T-helper 2 cell (primary cell): Measurements from ENCODE around the gene PSMD4.
A peak's percentile ranks its signal among the peaks of the same experiment; 100 is the strongest.
"Not testable (repeated sequence)": the region's sequence is repeated elsewhere in the genome, so short reads cannot be mapped to it uniquely, and the experiment has no call there.

ENCODE experiments used
- DNase-seq, 5 experiments: peaks; one replicate each; pipeline versions ENCODE4 v3.0.0 to v3.0.0-alpha.2; 2012 to 2022

The PSMD4 gene

DNA sequence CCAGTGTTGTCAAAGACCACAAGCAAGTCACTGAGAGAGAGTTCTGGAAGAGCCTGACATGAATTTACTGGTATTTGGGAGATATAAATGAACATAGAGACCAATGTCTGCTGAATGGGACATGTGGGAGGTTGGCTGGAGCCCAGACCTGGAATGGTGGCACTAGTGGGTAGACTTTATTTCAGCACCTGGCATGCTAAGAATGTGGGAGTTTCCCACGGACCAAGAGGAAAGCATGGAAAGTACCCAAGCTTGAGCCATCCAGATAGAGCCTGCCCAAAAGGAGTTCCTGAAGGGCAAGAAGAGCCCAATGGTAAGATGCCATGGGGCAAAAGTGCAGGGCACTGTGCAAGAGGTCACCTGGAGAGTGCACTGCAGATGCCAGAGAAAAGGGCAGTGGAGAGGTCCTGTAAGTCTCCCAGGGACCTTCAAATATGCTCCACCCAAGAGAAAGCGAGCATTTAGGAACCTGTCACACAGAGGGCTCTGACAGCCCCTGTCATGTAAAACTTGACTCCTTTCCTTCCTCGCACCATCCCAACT, 19.5 kb downstream of the PSMD4 start:
- DNase-seq = no peak

DNA sequence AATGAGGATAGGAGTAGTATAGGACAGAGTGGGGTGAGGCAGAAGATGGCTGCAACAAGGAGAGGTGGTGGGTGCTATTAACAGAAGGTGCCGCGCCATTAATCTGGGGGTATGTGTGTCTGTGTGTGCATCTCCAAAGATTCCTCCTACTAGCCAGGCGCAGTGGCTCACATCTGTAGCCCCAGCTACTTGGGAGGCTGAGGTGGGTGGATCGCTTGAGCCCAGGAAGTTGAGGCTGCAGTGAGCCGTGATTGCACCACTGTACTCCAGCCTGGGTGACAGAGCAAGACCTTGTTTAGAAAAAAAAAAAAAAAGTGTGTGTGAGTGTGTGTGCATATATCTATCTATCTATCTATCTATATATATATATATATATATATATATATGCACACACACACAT, 20.8 kb downstream of the PSMD4 start:
- DNase-seq = not testable (repeated sequence)

DNA sequence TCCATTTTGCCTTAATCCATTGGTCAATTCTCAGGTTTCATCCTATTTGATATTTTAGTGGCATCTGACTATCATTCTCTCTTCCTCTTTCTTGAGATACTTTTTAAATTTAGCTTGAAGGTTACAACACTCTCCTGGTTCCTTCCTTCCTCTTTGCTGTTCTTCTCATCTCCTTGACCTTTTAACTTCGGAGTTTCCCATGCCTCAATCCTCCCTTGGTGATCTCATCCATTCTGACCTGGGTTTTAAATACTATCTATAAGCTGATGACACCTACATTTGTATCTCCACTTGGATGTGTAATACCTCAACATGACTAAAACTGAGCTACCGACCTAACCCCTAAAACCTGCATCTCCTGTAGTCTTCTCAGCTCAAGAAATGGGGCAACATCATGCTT, 22.7 kb downstream of the PSMD4 start:
- no peak for DNase-seq

- DNase-seq = peak; percentile 86 to 97 (median 92)
These were observed 26.9 kb downstream of the PSMD4 start for GRCh38 chr1:151281225-151281968.

DNA sequence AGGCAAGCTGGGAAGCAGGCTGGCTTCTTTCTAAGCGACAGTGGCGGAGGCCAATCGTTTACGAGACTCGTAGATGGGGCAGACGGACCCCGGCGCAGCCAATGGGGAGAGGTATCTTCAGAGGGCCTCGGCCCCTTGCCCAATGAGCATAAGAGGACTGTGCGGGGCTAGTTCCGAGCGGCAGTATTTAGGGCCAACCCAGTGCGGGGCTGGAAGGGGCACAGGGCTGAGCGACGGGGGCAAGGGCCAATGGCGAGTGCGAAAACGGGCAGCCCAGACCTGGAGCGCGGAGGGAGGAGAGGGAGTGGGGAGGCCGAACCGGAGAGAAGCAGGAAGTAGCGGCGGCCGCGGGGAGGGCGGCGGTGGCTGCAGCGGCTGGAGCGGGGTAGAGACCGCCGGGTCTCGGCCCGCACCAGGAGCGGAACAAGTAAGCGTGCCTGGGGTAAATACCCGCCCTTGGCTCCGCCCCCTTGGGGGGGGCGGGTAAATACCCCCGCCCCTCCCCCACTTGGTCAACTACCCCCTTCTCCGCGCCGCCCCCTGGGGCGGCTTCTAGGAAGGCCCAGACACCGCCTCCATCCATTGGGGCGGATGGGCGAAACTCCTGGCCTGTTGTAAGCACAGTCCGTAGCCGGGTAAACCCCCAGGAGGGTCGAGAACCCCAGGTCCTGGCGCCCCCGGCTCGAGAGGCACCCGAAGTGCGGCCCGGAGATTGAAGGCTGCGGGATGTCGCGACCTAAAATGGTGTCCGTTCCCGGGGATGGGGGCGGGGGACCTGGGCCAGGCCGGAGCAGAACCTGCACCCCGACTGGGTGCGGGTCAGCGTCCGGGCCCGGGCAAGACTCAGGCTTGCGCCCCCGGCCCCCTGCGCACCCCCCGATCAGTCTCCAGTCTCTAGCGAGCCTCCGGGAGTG, 27.7 kb downstream of the PSMD4 start, which contains the start of gene ZNF687:
Gene ZNF687, plus strand, starts transcription at position 331 of the 914 bp plus-strand sequence. CDS start 3,993 bp downstream, outside the sequence.
- peak; percentile 93 to 100 (median 97) for DNase-seq

GRCh38 chr1:151282883-151283725, 28.6 kb downstream of the PSMD4 start:
- peak in 2 of 5 experiments; percentile 10 to 39 for DNase-seq

DNA sequence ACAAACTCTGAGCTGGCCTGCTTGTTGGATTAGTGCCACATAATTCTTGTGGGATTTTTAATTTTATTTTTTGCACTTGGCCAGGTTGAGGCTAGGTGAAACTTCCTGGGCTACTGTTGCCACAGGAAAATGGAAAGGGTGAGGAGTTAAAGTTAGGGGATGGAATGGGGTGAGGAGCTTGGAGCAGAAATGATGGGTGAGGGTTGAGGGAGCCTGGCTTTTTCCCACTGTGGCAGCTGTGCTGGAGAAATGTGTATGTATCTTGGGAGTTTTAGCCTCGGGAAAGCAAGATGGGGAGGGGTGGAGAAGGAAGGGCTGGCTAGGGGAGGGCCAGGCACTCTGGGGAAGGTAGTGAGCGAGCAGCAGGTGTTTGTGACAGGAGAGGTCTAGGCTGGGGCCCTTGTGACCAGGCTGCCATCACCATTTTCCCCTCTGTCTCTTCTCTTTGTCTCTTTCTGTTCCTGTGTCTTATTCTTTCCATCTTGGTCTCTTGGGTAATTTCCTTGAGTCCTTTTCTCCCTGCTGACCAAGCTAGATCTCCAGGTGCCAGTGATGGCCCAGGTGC, 29.6 kb downstream of the PSMD4 start:
- no peak for DNase-seq

- no peak for DNase-seq
These were observed 32.2 kb downstream of the PSMD4 start for GRCh38 chr1:151286619-151287340.

DNA sequence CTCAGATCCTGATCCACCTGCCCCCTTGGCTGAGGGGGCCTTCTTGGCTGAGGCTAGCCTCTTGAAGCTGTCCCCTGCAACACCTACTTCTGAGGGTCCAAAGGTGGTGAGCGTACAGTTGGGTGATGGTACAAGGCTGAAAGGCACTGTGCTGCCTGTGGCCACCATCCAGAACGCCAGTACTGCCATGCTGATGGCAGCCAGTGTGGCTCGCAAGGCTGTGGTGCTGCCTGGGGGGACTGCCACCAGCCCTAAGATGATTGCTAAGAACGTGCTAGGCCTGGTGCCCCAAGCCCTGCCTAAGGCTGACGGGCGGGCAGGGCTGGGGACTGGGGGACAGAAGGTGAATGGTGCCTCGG, 32.8 kb downstream of the PSMD4 start:
- DNase-seq = no peak

DNA sequence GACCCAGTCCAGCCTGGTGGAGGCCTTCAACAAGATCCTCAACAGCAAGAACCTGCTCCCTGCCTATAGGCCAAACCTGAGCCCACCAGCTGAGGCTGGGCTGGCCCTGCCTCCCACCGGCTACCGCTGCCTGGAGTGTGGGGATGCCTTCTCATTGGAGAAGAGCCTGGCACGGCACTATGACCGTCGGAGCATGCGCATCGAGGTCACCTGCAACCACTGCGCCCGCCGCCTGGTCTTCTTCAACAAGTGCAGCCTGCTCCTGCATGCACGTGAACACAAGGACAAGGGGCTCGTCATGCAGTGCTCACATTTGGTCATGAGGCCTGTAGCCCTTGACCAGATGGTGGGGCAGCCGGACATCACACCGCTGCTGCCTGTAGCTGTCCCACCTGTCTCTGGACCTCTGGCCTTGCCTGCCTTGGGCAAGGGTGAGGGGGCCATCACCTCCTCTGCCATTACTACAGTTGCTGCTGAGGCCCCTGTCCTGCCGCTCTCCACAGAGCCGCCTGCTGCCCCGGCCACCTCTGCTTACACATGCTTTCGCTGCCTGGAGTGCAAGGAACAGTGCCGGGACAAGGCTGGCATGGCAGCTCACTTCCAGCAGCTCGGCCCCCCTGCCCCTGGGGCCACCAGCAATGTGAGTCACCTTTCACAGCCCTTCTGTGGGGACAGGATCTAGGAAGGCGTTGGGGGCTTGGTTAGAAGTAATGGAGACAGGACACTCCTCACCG, 33.4 kb downstream of the PSMD4 start:
- DNase-seq = no peak

DNA sequence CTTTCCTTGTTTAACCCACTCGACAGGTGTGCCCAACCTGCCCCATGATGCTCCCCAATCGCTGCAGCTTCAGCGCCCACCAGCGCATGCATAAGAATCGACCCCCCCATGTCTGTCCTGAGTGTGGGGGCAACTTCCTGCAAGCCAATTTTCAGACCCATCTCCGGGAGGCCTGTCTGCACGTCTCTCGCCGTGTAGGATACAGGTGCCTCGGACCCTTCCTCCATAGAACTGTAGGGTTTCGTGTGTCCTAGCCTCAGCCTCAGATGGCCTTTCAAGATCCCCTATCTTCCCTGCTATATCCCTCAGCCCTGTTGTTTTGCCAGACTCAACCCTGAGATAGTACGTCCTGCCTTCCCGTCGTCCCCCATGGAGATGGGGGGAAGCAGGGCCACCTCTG, 34.0 kb downstream of the PSMD4 start:
- no peak for DNase-seq

- no peak for DNase-seq
These were observed 34.8 kb downstream of the PSMD4 start for GRCh38 chr1:151289080-151289935.

DNA sequence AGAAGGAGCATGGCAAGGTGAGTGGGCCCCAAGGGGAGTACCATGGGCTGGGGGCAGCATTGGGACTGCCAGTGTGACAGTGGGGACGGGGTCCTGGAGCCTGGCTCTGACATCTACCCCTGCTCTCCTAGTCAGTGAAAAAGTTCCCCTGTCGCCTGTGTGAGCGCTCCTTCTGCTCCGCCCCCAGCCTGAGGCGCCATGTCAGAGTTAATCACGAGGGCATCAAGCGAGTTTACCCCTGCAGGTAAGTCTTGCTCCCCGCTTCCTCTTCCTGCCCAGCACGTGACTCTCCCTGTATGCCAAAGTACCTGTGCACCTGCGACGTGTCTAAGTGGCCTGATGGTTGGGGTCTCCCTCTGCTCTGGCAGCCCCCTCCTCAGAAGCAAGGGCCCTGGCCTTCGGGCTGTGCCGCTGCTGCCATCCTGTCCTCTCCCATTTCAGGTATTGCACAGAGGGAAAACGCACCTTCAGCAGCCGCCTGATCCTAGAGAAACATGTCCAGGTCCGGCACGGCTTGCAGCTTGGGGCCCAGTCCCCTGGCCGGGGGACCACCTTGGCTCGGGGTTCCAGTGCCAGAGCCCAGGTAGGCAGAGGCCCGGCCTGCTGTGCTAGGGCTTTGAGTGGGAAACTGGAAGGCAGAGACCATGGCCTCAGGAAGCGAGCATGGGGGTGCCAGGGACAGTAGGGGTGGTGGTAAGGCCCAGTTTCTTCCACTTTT, 35.6 kb downstream of the PSMD4 start:
- no peak for DNase-seq

- no peak for DNase-seq
These were observed 36.3 kb downstream of the PSMD4 start for GRCh38 chr1:151290709-151291303.

- DNase-seq = no peak
These were observed 37.9 kb downstream of the PSMD4 start for GRCh38 chr1:151292207-151293030.

DNA sequence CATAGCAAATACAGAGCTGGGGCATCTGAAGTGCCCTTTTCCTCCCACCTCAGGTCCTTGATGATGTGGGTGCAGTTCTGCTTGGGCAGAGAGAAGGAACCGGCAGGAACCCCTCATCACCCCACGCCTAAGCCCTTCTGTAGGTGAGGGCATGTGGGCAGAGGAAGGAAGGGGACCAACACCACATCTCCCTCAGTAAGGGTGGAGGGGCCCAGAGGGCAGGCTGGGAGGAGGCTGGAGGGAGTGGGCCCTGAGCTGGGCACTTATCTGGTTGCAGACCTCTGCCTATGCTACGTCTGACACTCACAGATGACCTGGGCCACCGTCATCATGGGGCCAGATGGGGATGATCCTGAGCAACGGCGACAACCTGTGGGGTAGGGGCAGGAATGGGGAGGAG, 38.6 kb downstream of the PSMD4 start:
- no peak for DNase-seq

DNA sequence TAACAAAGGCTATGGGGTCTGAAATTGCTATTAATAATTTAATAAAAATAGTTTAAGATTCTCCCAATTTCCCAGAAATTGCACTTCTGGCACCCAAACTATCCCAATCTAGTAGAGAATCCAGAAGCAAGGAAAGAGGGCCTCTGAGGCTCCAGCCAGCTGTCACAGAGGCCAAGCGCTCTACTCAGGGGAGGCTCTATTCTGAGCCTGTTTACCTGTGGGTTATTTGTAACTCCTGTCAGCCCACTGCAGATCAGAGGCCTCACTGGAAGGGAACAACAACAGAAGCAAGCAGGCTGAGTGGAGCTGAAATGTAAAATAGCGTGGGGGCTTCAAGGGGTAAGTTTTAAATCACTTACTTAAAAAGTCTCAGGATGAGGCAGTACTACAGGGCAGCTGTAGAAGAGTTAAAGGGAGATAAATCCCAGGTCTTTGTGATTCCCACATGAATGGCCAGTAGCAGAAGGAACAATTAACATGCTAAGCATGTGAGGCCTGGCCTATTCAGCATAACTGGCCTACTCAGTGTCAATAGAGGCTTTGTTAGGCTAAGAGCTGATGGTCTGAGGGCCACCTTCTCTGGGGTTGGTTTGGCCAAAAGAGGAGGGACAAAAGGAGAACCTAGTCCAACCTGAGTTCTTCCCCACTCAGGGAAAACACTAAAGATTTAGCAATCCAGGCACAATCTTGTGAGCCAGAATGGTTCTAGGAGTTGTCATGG, 40.4 kb downstream of the PSMD4 start:
- no peak for DNase-seq
